Cerebellar nuclear complex (tissue), 1 donor: ENCODE data around the gene NFATC1.

Experiments used
- DNase-seq, 2 experiments: peaks; one replicate each; lab custom pipeline; 2025; lab: John Stamatoyannopoulos, UW

The NFATC1 gene

GRCh38 chr18:79441420-79441819, 45.7 kb downstream of the NFATC1 start:
- DNase-seq, result no peak

GRCh38 chr18:79442508-79443221, 46.9 kb downstream of the NFATC1 start:
- DNase-seq, result no peak

GRCh38 chr18:79445221-79445620, 49.5 kb downstream of the NFATC1 start:
- DNase-seq, result no peak

GRCh38 chr18:79445696-79446561, 50.2 kb downstream of the NFATC1 start:
- no peak for DNase-seq

- no peak for DNase-seq
Observed at GRCh38 chr18:79446931-79447330, 51.2 kb downstream of the NFATC1 start.

GRCh38 chr18:79447703-79448367, 52.1 kb downstream of the NFATC1 start:
- no peak for DNase-seq

GRCh38 chr18:79448621-79449020, 52.9 kb downstream of the NFATC1 start:
- no peak for DNase-seq

- no peak for DNase-seq
Observed at GRCh38 chr18:79449551-79450288, 54.0 kb downstream of the NFATC1 start.

GRCh38 chr18:79450289-79451080, 54.8 kb downstream of the NFATC1 start:
- DNase-seq, result no peak

GRCh38 chr18:79451237-79452125, 55.8 kb downstream of the NFATC1 start:
- no peak for DNase-seq

- DNase-seq, result no peak
Observed at GRCh38 chr18:79452190-79452990, 56.7 kb downstream of the NFATC1 start.

- DNase-seq, result no peak
Observed at GRCh38 chr18:79452991-79453645, 57.4 kb downstream of the NFATC1 start.

- DNase-seq, result no peak
Observed at GRCh38 chr18:79453816-79454735, 58.3 kb downstream of the NFATC1 start.

- DNase-seq, result no peak
Observed at GRCh38 chr18:79455261-79455660, 59.5 kb downstream of the NFATC1 start.

GRCh38 chr18:79456105-79456980, 60.6 kb downstream of the NFATC1 start:
- no peak for DNase-seq

- no peak for DNase-seq
Observed at GRCh38 chr18:79457239-79457638, 61.5 kb downstream of the NFATC1 start.

GRCh38 chr18:79457652-79458051, 61.9 kb downstream of the NFATC1 start:
- no peak for DNase-seq
